Measurements from ENCODE around the gene RPL36A. TPM values are rescaled to one million over a fixed set of nuclear protein-coding genes. Genes with fewer than 3 reads are reported as not detected.

The RPL36A gene
- total and polyA plus RNA-seq, 9 of the 15 experiments (the other 6 are each of a cell fraction or from before 2014, with no cell fraction given): 412 to 4,539 (median 3,209) TPM

GRCh38 chrX:101348452-101349192 lies 42.2 kb upstream of the RPL36A start, which contains the start of gene TIMM8A (continued):
- TF ChIP-seq VEZF1 (CRISPR knock-in tag; IDR thresholded peaks at IDR 0.05) (peak; percentile 36; the same call in 1 of the 2 replicates), ZNF143 (CRISPR knock-in tag; IDR thresholded peaks at IDR 0.05) (no peak), SMAD4 (CRISPR knock-in tag; conservative IDR thresholded peaks at IDR 0.05) (0 out of 2 replicates have a peak, but pooled peaks have one; percentile 41), ZNF436 (CRISPR knock-in tag; IDR thresholded peaks at IDR 0.05) (no peak), THRB (CRISPR knock-in tag; conservative IDR thresholded peaks at IDR 0.05) (no peak), THRAP3 (IDR thresholded peaks at IDR 0.05; ENCODE audit: borderline replicate concordance) (no peak), ZKSCAN8 (CRISPR knock-in tag; IDR thresholded peaks at IDR 0.05) (no peak), CHD2 (IDR thresholded peaks at IDR 0.05; ENCODE audit: low read depth, low read length) (no peak), HOMEZ (CRISPR knock-in tag; IDR thresholded peaks at IDR 0.05) (no peak), CEBPZ (IDR thresholded peaks at IDR 0.05; ENCODE audit: borderline replicate concordance, low read depth, low read length) (no peak), CBFA2T2 (conservative IDR thresholded peaks at IDR 0.05) (peak; percentile 78), FOXO4 (CRISPR knock-in tag; IDR thresholded peaks at IDR 0.05) (no peak), ILK (tag; IDR thresholded peaks at IDR 0.05; ENCODE audit: borderline replicate concordance, low read depth) (no peak), ZBTB26 (CRISPR knock-in tag; IDR thresholded peaks at IDR 0.05) (no peak), NR3C1 (CRISPR knock-in tag; IDR thresholded peaks at IDR 0.05) (no peak), TCF15 (CRISPR knock-in tag; IDR thresholded peaks at IDR 0.05) (no peak)

All from K562 (cell line).